Subcutaneous adipose tissue (tissue), 4 donors: ENCODE measurements around the gene CFAP46. TPM values are rescaled to one million over a fixed set of nuclear protein-coding genes. Genes with fewer than 3 reads are reported as not detected.

ENCODE experiments used
- CTCF ChIP-seq: fragments of 450-650 bp; IDR thresholded peaks from one replicate; pipeline ENCODE4 v1.5.1; 2016; ENCODE audit warnings: low read depth, mild to moderate bottlenecking, control low read depth, antibody characterized with exemption, moderate library complexity
- total RNA-seq, 4 donors: library from RNA; depleted of rRNA; stranded (reverse); fragments of >200 nt; gene quantifications; one replicate each; pipeline ENCODE4 v1.1.0, GENCODE V29; 2016

Gene CFAP46
- total RNA-seq, 4 donors from 2014 or later: not detected

DNA sequence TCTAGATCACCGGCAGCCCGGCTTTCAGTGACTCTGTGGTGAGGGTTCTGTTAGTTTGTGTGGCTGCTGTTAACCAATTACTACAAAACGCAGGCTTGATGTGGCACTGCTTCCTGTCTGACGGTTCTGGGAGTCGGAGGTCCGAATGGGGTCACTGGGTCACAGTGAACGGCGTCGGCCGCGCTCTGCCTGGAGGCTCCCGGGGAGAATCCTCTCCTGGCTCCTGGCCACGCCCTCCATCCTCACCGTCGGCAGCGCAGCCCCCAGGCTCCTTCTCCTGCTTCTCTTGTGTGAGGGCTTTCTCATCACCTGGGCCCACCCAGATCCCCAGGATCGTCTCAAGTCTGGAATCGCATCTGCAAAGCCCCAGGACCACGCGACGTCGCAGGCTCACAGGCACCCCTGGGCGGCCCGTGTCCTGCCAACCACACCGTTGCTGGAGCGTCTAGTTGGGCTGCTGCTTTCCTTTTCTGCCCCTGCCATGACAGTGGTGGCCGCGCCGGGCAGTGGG, 124.6 kb downstream of the CFAP46 start:
- TF ChIP-seq CTCF: no peak

GRCh38 chr10:132816718-132817117, 125.7 kb downstream of the CFAP46 start:
- TF ChIP-seq CTCF: no peak

DNA sequence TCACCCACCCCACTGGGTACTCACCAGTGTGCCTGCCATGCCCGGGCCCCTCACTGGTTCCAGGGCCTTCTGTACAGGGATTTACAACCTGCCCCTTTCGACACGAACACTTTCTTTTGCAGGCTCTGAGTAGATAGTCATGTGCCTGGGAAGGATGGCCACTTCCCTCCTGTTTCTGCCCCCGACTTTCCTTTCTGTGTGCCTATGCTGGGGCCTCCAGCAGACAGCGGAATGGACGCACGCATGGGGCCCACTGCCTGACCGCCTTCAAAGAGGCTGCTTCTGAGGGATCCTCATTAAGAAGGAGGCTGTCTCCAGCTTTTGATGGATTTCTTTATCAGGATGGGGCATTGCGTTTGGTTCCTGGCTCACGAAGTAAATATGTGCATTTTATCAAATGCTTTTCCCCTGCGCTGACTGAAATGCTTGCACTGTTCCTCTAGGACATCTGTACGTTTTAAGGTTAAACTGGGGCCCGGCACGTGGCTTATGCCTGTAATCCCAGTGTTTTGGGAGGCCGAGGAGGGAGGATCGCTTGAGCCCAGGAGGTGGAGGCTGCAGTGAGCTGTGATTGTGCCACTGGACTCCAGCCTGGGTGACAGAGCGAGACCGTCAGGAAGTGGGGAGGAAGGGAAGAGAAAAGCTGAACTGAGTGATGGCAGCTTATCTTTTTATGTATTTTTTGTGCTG, 127.1 kb downstream of the CFAP46 start:
- TF ChIP-seq CTCF: no peak

DNA sequence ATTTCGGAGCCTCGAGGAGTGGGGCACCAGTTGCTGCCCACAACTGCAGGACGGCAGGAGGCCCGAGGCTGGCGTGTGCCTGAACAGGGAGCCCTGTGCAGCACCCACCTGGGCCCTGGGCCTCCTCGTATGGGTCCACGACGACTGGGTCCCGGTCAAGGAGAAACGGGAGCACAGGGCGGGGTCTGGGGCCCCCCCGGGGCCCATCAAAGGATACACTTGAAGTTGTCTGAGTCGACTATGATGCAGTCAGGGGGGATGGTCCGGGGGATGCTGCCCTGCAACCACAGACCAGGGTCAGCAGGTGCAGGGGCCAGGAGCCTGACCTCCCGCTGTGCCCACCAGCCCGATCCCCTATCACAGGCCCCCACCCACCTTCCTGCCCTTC, 127.9 kb downstream of the CFAP46 start:
- no peak for TF ChIP-seq CTCF

- TF ChIP-seq CTCF: no peak
These were observed 128.6 kb downstream of the CFAP46 start for GRCh38 chr10:132813560-132814468.

GRCh38 chr10:132813001-132813401, 129.4 kb downstream of the CFAP46 start:
- TF ChIP-seq CTCF: no peak

GRCh38 chr10:132812520-132812919, 129.8 kb downstream of the CFAP46 start:
- no peak for TF ChIP-seq CTCF
